Stimulated activated naive CD4-positive, alpha-beta T cell (primary cell): Measurements from ENCODE around the gene PRR23E.

Experiments used
- DNase-seq, 6 experiments: peaks; one replicate each; lab custom pipeline; 2025; lab: John Stamatoyannopoulos, UW

PRR23E gene

DNA sequence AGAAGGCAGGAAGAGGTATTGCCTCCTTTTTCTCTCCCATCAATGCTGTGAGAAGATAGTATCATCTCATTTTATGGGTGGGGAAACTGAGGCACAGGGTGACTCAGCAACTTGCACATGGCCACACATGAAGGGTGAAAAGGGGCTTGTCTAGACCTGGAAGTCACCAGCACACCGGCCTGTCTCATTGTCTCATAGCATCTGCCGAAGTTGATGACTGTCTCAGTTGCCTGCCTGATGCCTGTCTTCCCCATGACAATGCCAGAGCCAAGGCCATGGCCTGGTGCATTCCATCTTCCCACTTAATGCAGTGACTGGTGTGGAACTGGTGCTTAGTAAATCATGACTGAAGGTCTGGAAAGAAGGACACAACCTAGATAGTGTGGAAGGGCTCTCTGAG is 27.9 kb upstream of the PRR23E start:
- no peak for DNase-seq

DNA sequence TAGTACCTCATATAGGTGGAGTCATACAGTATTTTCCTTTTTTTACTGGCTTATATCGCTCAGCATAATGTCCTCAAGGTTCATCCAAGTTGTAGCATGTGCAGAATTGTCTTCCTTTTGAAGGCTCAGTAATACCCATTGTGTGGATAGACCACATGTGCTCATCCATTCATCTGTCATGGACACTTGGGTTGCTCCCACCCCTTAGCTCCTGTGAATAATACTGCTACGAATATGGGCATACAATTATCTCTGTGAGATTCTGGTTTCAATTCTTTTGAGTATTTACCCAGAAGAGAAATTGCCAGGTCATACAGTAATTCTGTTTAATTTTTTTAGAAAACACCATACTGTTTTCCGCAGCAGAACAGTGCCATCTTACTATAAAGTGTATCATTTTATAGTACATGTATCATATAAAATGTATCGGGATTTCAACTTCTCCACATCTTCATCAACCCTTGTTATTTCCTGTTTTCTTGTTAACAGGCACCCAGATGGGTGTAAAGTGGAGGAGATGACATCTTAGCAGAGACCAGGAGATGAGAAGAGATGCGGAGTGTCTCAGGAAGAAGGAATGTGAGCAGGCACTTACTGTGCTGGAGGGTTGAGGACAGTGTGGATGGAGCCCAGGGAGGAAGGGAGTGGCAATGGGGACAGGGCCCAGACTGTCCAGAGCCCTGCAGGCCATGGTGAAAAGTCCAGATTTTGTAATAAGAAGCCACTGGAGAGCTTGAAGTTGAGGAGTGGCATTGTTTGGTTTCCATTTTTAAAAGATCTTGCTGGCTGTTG is 27.0 kb upstream of the PRR23E start:
- no peak for DNase-seq

DNA sequence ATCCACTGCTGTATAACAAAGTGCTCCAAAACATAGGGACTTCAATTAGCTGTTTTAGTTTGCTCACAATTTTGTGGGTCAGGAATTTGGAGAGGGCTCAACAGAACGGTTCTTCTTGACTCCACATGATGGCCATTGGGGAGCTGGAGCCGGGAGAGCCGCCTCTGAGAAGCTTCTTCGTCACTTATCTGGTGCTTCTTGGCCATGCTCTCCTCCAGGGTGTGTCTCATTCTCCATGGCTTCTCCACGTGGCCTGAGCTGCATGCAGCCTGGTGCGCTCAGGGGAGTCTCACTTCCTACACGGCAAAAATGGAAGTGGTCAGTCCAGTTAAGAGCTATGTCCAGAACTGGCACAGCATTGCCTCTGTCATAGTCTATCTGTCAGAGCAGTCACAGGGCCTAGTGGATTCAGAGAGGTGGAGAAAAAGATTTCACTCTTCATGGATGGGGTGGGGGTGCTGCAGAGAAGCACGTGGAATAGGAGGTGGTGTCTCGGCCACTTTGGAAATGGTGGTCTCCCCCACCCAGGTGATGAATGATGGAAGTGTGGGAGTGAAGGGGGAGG is 26.3 kb upstream of the PRR23E start:
- no peak for DNase-seq

DNA sequence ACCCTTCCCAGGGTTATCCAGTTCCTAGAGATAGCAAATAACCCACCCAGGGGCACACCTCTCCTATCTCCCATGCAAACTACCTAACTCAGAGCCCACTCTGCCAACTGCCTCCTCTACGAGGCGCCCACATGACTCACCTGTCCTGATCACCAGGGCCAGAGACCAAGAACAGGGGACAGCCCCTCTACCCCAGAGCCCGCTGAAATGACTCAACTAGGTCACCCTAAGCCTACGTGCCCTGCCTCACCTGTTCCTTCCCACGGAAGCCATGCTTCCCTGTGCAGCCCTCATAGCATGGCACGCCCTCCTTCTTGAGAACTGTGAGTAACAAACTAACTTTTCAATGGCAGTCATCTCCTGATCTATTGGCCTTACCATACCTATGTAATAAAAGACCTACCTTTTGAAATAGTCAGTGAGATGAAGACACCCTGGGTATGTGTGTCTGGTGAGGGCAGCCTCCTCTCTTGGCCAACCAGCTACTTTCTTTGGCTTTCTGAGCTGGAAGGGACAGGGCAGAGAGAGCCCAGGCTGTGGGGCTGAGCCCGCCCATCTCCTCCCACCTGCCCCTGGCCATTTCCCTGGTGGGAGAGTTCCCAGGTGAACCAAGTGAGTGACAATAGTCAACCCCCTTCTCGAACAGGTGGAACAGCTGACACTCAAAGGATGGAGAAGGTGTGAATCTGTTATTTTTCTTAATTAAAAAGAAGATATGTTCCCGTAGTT is 25.5 kb upstream of the PRR23E start:
- no peak for DNase-seq

DNA sequence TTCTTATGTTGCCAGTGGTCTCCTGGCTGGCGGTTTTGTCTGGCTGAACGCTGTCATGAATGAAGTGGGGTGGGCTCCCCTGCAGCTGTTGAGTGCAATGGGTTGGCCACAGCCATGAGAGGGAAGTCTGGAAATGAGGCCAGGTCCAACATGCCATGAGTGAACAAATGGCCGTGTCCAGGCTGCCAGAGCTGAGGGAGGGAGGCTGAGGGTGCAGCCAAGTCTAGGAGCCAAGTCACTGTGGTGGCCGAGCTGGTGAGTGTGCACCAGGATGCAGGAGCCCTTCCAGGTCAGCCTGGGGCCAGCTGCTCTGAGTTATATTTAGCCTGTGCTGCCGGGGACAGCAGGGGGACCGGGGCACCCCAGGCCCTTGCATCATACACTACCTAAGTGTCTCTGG is 24.7 kb upstream of the PRR23E start:
- no peak for DNase-seq

DNA sequence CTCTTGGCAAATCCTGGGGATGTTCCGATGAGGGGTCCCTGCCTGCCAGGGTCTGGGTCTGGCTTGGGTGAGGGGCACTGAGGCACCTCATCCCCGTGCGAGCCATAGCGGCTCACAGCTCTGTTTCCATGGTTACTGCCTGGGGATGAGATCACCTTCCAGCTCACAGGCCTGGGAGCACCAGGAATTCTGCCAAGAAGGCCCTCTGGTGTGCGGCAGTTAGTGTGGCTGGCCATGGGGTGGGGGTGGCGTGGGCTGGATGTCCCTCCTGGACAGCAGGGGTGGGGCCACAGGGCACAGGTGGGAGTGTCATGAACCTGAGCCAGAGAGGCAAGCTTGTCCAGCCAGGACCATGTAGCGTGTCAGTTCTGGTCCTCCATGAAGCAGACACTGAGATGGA is 22.1 kb upstream of the PRR23E start:
- no peak for DNase-seq

DNA sequence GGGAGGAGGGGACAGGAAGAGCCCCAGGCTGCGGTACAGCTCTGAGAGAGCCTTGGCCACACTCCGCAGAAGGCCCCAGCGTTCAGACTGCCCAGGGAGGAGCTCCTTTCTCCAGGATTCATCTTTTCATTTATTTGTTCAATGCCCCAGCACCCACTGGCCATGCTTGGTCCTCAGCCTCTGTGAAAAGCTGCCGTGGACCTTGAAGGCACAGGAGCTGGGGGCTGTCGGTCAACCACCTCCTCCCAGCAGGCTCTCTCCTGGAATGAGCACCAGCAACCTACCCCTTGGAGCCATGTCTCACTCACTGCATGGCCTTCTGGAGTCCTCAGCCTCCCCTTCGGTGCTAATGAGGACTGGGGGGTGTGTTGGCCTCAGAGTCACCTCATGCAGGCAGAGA is 21.6 kb upstream of the PRR23E start:
- no peak for DNase-seq

DNA sequence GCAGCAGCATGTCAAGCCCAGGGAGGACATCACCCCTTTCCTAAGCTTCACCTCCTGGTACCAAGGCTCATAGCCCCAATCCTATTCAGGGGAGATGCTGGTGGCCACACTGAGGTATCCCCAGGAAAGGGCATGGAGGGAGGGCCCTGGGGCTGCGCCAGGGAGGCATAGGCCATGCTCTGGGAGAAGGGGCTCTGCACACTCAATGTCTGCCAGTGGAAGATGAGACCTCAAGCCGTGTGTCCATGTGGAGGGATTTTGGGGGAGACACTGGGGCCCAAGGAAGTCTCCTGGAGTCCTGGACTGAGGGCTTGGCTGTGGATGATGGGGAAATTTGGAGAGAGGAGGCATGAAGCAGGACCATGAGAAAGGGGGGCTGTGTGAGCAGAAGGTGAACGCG is 21.2 kb upstream of the PRR23E start:
- no peak for DNase-seq

DNA sequence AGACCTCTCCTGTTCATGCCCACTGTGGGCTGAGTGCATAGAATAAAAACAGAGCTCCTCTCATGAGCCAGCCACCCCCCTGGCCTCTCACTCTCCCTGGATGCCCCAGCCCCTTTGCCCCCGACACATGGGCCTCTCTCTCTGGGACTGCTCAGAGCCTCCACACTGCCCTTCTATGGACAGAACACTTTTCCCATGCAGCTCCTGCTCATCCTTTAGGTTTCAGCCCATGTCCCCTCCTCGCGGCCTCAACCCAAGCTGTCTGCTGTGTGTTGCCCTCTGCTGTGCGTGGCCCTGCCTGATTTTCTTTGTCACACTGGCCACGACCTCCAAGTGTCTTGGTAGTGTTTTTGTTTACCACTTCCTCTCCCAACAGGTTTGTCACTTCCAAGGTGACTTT is 20.7 kb upstream of the PRR23E start:
- DNase-seq = no peak

DNA sequence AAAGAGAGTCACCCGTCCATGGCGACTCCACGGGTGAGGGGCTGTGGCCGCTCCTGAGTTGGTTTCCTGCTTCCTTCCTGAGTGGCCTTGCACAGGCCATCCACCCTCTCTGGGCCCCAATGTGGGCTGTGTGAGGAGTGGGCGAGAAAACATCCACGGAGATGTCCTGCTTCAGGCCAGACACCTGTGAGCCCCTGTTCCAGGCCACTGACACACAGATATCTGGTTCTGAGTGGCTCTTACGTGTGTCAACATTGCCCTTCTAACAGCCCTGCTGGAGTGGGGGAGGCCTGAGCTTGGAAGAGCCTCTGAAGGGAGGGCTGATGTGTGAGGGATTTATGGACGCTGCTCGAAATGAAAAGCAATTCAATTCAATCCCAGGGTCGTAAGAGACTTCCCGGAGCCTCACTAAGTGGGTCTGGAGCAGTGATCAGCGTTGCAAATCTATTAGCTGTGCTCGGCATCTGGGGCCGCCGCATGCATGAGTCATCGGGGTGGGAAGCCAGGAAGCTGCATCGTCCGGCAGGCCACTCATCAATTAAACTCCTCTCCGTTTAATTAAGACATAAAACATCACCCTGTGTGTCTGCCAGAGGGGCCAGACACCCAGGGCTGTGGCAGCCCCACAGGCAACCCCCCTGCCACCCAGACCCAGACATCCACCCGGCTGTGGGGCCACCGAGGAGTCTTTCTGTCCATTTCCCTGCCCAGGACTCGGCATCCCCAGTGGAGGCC is 20.0 kb upstream of the PRR23E start:
- no peak for DNase-seq

DNA sequence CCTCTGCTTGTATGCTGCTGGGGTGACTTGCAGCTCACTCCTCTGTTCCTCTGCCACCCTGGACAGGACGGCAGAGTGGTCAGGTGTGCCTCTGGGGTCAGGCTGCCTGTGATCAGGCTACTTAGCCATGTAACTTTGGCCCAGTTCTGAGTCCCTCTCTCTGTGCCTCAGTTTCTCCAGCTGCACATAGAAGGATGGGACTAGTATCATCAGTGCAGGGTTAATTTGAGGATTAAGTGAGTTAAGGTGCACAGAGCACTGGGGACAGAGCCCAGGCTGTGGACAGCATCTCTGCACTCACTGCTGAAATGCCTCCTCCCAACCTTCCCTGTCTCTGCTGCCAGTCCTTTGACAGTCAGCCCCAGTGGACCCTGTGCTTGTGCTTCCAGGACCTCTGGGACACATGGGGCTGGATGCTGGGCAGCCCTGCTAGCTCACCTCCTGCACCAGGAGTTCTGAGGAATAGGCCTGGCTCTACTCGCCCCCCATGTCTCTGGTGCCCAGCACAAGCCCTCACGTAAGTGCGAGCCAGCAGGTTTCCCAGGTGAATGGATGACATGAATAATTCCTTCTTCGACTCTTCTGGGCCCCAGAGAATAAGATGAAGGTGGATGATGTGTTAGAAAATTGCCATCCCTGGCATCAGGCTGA is 19.3 kb upstream of the PRR23E start:
- DNase-seq = no peak

DNA sequence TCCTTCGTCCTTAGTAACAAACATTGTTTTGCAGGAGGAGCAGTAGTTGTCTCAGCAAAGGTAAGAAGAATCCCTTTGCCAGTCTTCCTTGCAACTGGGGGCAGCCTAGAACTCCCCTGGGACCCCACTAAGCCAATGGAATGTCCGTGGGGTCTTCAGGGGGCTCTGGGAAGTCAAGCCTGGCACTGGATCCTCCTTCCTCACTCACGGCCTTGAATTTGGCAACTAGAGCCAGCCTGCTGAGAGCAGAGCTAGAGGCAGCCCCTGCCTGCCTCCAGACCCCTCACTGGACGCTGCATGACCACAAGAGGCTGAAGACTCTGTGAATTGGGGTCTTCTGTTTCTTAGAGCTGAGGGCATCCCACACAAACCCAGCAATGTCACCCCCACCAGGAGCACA is 18.6 kb upstream of the PRR23E start:
- no peak for DNase-seq

DNA sequence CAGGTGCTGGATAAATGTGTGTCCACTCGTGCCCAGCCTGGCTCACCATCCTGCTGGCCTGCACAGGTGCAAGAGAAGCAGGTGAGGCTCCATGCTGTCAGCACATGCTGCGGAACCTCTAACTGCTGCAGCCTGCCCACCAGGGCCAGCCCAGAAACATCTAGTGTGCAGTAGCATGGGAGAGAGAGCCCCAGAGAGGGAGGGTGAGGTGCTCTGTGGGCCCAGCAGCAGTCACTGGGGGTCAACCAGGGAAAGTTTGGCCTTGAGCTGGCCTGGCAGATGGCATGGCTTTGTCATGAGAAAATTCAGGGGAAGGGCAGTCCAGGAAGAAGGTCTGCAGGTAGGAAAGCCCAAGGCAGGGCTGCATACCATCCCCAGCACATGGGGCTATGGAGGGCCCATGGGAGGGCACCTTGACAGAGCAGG is 18.2 kb upstream of the PRR23E start:
- no peak for DNase-seq

DNA sequence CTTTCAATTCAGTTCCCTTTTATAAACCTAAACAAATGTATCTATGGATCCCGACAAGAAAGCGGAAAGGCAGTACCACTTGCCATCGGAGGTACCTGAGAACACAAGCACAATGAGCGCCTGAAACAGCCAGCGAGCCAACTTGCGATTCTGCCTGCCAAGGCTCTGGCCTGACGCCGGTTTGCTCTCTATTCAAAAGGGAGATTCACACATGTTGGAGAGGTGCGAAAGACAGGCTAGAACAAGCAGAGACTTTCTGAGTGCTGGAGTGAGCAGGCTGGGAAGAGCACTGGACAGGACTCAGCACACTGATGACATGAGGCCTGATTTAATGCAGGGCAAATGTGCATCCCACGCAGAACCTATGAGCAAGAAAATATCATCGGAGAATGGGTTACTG is 17.7 kb upstream of the PRR23E start:
- no peak for DNase-seq

DNA sequence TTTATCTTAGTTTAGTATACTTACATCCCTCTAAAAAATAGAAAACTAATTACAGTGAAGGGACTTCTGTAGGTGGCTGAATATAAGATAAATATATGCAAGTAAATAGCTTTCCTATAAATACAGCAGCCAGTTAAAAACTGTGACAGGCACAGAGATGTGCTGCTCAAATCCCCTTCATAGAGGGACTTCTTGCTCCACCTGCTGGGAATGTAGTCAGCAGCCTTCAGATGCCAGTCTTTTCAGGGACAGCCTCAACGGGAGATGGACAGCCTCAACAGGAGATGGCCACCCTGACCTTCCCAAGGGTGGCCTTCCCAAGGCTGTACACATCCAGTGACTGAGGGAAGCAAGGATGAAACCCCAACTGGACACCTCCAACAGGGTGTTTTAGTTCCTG is 15.7 kb upstream of the PRR23E start:
- DNase-seq = no peak

DNA sequence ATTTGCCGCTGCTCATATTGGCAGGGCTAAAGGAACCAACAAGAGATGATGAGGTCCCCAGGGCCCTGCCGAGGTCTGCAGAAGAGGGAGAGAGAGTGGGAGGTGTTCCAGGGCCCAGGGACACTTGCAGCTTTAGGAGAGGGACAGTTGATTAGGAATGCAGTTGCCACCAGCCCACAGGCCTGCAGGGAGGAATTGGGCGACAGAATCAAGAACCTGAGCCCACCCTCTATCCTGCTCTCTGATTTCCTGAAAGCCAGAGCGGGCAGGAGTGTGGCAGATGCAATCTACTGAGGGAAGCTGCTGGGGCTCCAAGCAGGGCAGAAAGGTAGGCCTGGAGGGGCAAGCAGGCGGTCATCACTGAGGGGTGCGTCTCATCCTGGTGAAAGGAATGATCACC is 12.1 kb upstream of the PRR23E start:
- DNase-seq = no peak

DNA sequence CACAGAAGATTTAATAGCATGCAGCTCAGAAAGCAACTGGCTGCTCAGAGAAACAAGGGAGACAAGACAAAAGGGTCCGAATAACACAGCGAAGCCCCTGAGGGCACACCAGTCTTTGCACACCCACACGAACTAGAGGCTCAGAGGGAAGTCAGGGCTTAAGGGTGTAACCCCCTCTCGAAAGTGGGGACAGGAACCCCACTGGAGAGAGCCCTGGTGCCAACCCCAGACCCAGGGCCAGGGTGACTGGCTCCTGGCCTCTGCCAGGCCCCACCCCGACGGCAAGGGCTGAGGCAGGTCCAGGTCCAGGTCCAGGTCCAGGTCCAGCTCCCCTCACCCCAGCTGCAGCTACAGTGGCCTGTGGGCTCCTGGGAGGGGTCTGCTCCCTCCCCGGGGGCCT is 10.5 kb upstream of the PRR23E start:
- no peak for DNase-seq

DNA sequence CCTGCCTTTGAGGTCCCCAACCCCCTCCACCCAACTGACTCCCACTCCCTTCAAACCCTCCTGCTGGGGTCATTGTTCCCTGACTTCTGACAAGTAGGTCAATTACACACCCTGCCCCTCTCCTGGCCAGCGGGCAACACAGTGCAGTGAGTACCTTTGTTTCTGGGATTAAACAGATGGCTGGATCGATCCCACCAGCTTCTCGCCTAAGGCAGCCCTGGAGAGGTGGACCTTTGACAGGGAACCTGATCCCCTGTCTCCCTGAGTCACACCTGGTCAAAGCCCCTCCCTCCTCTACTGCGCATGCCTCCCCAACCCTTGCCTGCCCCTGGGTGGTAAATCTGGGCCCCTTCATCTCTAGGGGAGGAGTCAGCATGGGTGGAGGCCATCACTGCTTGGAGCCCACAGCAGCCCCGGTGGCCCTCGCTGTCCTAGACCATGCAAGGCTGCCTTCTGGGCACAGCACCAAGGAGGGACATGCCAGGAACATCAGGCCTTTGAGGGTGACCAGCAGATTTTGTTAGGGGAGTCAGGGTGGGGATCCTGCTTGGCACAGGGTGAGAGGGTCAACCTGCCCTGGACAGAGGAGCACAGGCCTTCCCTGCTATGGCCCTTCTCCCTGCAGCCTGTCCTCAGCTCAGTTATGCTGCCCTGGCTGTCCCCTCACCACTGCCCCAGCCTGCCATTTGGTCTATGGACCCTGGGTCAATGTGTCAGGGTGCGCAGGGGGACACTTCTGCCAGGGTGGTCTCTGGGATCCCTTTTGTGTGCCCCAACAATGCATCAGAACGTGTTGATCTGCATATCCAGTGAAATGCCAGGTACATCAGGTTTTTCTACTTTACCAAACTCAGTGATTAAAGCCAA is 9.8 kb upstream of the PRR23E start:
- no peak for DNase-seq

DNA sequence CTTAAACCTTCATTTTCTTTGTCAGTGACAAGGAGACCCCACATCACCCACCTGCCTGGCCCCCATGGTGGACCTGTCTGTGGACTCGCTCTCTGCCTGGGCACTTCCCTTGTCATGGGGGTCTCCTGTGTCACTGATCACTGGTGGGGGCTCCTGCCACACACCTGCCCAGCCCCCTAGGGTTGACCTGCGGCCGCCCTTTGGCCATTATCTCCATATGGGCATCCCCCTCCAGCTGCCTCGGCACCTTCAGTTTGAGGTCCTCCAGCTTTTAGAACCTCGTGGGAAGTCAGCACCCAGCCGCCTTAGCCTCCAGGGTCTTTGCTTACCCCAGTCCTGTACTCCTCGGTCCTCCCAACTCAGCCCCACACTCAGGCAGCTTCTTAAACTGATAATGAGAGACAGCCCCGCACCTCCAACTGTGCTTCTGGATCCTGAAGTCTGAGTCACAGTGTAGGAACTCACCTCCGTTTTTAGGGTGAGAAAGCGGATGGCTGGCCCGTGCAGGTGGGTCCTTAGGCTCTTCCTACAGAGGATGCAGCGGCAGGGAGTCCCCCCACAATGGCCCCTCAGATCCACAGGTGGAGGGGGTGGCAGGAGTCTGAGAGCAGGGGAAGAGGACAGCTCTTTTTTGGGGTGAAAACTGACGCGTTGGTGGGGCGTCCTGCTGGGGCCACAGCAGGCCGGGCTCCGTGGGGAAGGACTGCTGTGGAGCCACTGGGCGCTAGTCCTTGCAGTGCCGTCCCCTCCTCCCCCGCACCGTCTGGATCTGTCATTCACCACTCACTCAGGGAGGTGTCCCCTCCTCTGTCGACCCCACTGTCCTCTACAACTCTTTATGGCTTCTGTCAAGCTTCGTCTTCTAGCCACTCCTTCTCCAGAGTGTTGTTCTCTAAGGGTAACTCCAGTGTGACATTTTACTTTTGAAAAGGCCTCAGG is 8.7 kb upstream of the PRR23E start:
- DNase-seq = no peak

DNA sequence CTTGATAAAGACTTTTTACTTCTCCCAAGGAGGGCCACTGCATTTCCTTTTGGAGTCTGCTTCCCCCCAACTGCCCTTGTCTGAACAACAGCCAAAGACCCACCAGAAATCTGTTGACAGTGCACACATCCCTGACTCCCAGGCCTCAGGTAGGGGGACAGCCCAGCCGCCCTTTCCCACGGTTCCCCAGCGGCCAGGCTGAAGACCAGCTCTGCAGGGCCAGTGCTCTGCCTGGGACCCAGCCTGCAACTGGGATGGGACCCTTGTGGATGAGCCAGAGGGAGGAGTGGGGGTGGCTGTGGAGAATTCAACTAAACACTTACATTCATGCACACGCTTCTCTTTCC is 8.1 kb upstream of the PRR23E start:
- no peak for DNase-seq
